ENCODE measurements around the gene XPA.

XPA gene

DNA sequence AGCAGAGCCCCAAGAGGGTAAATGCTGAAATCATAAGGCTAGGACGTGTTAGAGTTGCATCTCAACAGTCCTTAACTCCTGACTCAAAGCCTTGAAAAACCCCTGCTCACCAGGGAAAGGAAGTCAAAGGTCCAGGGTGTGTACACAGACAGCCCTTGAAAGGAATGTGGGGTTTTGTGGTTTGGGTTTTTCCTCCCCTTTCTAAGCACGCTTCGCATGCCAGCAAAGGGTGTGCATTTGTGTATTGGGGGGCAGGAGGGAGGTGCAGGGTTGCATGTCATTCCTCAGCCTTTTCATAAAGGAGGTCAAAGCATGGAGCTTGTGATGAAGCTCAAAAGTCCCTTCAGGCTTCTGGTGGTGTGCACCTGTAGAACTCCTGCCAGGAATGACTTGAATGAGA lies 17.3 kb upstream of the XPA start:
- DNase-seq (ENCODE audit: low read depth), result peak; percentile 54
- TF ChIP-seq, protein P1, sequence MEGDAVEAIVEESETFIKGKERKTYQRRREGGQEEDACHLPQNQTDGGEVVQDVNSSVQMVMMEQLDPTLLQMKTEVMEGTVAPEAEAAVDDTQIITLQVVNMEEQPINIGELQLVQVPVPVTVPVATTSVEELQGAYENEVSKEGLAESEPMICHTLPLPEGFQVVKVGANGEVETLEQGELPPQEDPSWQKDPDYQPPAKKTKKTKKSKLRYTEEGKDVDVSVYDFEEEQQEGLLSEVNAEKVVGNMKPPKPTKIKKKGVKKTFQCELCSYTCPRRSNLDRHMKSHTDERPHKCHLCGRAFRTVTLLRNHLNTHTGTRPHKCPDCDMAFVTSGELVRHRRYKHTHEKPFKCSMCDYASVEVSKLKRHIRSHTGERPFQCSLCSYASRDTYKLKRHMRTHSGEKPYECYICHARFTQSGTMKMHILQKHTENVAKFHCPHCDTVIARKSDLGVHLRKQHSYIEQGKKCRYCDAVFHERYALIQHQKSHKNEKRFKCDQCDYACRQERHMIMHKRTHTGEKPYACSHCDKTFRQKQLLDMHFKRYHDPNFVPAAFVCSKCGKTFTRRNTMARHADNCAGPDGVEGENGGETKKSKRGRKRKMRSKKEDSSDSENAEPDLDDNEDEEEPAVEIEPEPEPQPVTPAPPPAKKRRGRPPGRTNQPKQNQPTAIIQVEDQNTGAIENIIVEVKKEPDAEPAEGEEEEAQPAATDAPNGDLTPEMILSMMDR (conservative IDR thresholded peaks at IDR 0.05; ENCODE audit: low read depth, low read length), result no peak
- H3K4me3 ChIP-seq (ENCODE audit: low read depth, low read length), result no peak overlapping the region

GRCh38 chr9:97711223-97711626 lies 14.1 kb upstream of the XPA start:
- DNase-seq (ENCODE audit: low read depth), result no peak
- H3K4me3 ChIP-seq (ENCODE audit: low read depth, low read length), result no peak overlapping the region
- TF ChIP-seq, protein P1 (conservative IDR thresholded peaks at IDR 0.05; ENCODE audit: low read depth, low read length), result no peak

DNA sequence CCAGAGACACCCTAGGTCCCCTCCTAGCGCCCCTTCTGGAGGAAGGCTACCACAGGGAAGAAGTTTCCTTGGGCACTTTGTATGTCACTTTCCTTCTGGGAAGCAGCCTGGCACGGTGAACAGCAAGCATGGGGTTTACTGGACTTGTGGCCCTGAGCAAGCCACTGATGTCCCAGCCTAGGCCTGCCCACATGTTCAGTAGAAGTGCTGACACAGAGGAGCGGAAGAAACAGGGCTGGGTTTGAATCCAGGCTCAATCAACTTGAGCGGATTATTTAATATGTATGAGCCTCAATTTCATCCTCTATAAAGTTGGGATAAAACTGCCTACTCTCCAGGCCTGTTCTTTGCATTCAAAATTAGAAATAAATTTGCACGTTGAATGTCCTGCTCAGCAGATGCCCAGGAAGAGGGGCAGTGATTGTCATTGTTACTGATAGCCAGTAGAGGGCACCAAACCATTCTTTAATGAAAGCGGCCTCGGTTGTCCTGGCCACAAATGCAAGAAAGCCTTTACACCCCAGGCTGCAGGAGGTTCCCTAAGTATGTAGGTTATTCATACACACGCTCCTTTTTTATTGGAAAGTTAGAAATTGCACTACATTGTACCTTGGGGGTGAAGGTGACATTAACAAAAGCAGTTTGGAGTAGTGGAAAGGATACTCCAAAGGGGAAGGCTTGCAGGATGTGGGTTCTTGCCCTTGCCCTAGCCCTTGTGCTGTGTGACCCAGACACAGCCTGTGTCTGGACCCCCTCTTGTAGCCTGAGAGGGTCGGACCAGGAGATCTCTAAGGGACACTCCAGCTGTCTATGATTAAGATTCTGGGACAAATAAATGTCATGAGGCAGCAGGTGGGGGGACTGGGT lies 13.4 kb upstream of the XPA start:
- H3K4me3 ChIP-seq (ENCODE audit: low read depth, low read length), result no peak overlapping the region
- peak; percentile 85 for DNase-seq (ENCODE audit: low read depth)
- TF ChIP-seq, protein P1 (conservative IDR thresholded peaks at IDR 0.05; ENCODE audit: low read depth, low read length), result peak; percentile 83

GRCh38 chr9:97706246-97706645 lies 9.1 kb upstream of the XPA start:
- no peak overlapping the region for H3K4me3 ChIP-seq (ENCODE audit: low read depth, low read length)
- TF ChIP-seq, protein P1 (conservative IDR thresholded peaks at IDR 0.05; ENCODE audit: low read depth, low read length), result no peak
- DNase-seq (ENCODE audit: low read depth), result no peak

- no peak overlapping the region for H3K4me3 ChIP-seq (ENCODE audit: low read depth, low read length)
- TF ChIP-seq, protein P1 (conservative IDR thresholded peaks at IDR 0.05; ENCODE audit: low read depth, low read length), result no peak
- peak; percentile 43 for DNase-seq (ENCODE audit: low read depth)
Observed at GRCh38 chr9:97705354-97705950, 8.3 kb upstream of the XPA start.

DNA sequence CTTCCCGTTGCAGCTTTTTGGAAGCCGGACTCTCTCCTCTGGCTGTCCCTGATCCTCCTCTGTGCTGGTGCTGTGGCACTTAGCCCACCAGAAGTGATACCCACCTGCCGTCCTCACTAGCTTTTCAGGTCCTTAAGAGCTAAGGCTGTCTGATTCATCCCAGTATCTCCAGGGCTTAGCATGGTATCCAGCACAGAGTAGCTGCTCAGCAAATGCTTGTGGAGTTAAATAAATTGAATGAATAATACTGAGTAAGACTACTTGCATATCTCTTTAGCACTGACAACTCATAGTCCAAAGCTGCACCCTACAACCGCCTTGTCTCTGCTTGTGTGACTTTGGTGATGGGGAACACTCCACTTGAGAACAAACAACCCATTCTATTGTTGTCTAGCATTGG lies 7.7 kb upstream of the XPA start:
- DNase-seq (ENCODE audit: low read depth), result no peak
- no peak overlapping the region for H3K4me3 ChIP-seq (ENCODE audit: low read depth, low read length)
- TF ChIP-seq, protein P1 (conservative IDR thresholded peaks at IDR 0.05; ENCODE audit: low read depth, low read length), result no peak

- DNase-seq (ENCODE audit: low read depth), result no peak
- no peak overlapping the region for H3K4me3 ChIP-seq (ENCODE audit: low read depth, low read length)
- TF ChIP-seq, protein P1 (conservative IDR thresholded peaks at IDR 0.05; ENCODE audit: low read depth, low read length), result no peak
Observed at GRCh38 chr9:97704345-97704677, 7.2 kb upstream of the XPA start.

Data from choroid plexus epithelial cell (primary cell).